OCI-LY1 (cell line): ENCODE results near the gene TRIM26.

Experiments
- H2AFZ ChIP-seq: fragments of 200-600 bp; sonication (generic), shearing (Covaris generic); 2 replicates; pipeline ENCODE4 v1.6.0; 2014; ENCODE audit warnings: antibody characterized with exemption, mild to moderate bottlenecking, low read length
- H3F3A ChIP-seq: fragments of 200-600 bp; sonication (generic), shearing (Covaris generic); 2 replicates; pipeline ENCODE4 v1.6.0; 2014; ENCODE audit warnings: mild to moderate bottlenecking, antibody characterized with exemption, low read length, moderate library complexity; ENCODE audit not compliant: insufficient read depth
- H3K27ac ChIP-seq: fragments of 200-600 bp; sonication (generic); 2 replicates; pipeline ENCODE4 v1.5.1; 2014; ENCODE audit warnings: low read length, mixed run types, mild to moderate bottlenecking, low read depth; ENCODE audit not compliant: poor library complexity, severe bottlenecking
- H3K27me3 ChIP-seq: fragments of 200-600 bp; sonication (generic); 2 replicates; pipeline ENCODE4 v1.6.0; 2014; ENCODE audit warnings: antibody characterized with exemption, mild to moderate bottlenecking, low read length, moderate library complexity; ENCODE audit not compliant: insufficient read depth
- H3K36me3 ChIP-seq: fragments of 200-600 bp; sonication (generic); 2 replicates; pipeline ENCODE4 v1.6.1; 2014; ENCODE audit warnings: mild to moderate bottlenecking, antibody characterized with exemption, low read length, moderate library complexity, mixed read lengths; ENCODE audit not compliant: insufficient read depth
- H3K4me1 ChIP-seq: fragments of 200-600 bp; sonication (generic); 2 replicates; pipeline ENCODE4 v1.5.1; 2014; ENCODE audit warnings: mild to moderate bottlenecking, low read length, moderate library complexity; ENCODE audit not compliant: insufficient read depth, severe bottlenecking
- H3K4me2 ChIP-seq: fragments of 200-600 bp; sonication (generic), shearing (Covaris generic); 2 replicates; pipeline ENCODE4 v1.6.1; 2014; ENCODE audit warnings: low read length
- H3K4me3 ChIP-seq: fragments of 200-600 bp; sonication (generic); 2 replicates; pipeline ENCODE4 v1.5.1; 2014; ENCODE audit warnings: low read length, low read depth, mild to moderate bottlenecking, mixed read lengths; ENCODE audit not compliant: poor library complexity, severe bottlenecking
- H3K79me2 ChIP-seq: fragments of 200-600 bp; shearing (Covaris generic); 2 replicates; pipeline ENCODE4 v1.6.1; 2016; ENCODE audit warnings: mixed run types, low read length, mixed read lengths; ENCODE audit not compliant: insufficient read depth
- H3K9ac ChIP-seq: fragments of 200-600 bp; sonication (generic), shearing (Covaris generic); 2 replicates; pipeline ENCODE4 v1.6.1; 2014; ENCODE audit warnings: mild to moderate bottlenecking, low read length, mixed read lengths
- H3K9me2 ChIP-seq: fragments of 200-600 bp; sonication (generic), shearing (Covaris generic); 2 replicates; pipeline ENCODE4 v1.6.1; 2014; ENCODE audit warnings: low read depth, mild to moderate bottlenecking, low read length, mixed read lengths
- H3K9me3 ChIP-seq: fragments of 200-600 bp; shearing (Covaris generic); 2 replicates; pipeline ENCODE4 v1.6.1; 2014; ENCODE audit warnings: low read length, mixed read lengths
- H4K20me1 ChIP-seq: fragments of 200-600 bp; sonication (generic), shearing (Covaris generic); 2 replicates; pipeline ENCODE4 v1.6.0; 2016; ENCODE audit warnings: mild to moderate bottlenecking, low read length; ENCODE audit not compliant: insufficient read depth
- CTCF ChIP-seq: fragments of 200-600 bp; sonication (generic), shearing (Covaris generic); IDR thresholded peaks from 2 replicates; pipeline ENCODE4 v1.5.1; 2017; ENCODE audit warnings: mild to moderate bottlenecking, antibody characterized with exemption, low read length, moderate library complexity, mixed read lengths
- EZH2 ChIP-seq: fragments of 200-600 bp; sonication (generic), shearing (Covaris generic); IDR thresholded peaks from 2 replicates; pipeline ENCODE4 v1.8.0; 2017; ENCODE audit warnings: borderline replicate concordance, mixed run types, mild to moderate bottlenecking, antibody characterized with exemption, low read length, moderate library complexity, mixed read lengths

TRIM26 gene

GRCh38 chr6:30195951-30196350, 17.3 kb downstream of the TRIM26 start:
- Histone ChIP-seq H3K36me3 (peaks cover 87% of the 10 kb centered on the region), H3K9ac (no peak overlapping the region), H3K9me3 (no peaks in the 10 kb centered on the region), H3K4me2 (no peak overlapping the region), H3K27me3 (no peaks in the 10 kb centered on the region), H3K79me2 (no peaks in the 10 kb centered on the region), H3K27ac (no peak overlapping the region), H2AFZ (no peak overlapping the region), H3K4me1 (peaks cover 10% of the 10 kb centered on the region), H3K9me2 (no peaks in the 10 kb centered on the region), H4K20me1 (no peaks in the 10 kb centered on the region), H3K4me3 (no peak overlapping the region), H3F3A (no peaks in the 10 kb centered on the region)
- no peak for TF ChIP-seq CTCF
- TF ChIP-seq EZH2 = no peak

- Histone ChIP-seq H3K4me3 (no peak overlapping the region), H3K36me3 (peaks cover 89% of the 10 kb centered on the region)
Measured at GRCh38 chr6:30194797-30195690, 18.2 kb downstream of the TRIM26 start.

GRCh38 chr6:30192076-30192475, 21.1 kb downstream of the TRIM26 start:
- H3K9me3 ChIP-seq = no peaks in the 10 kb centered on the region
- no peaks in the 10 kb centered on the region for H3K9me2 ChIP-seq
- no peaks in the 10 kb centered on the region for H3K4me1 ChIP-seq
- no peak overlapping the region for H3K9ac ChIP-seq
- no peak overlapping the region for H3K27ac ChIP-seq
- peaks cover 88% of the 10 kb centered on the region for H3K36me3 ChIP-seq
- H2AFZ ChIP-seq = no peak overlapping the region
- no peaks in the 10 kb centered on the region for H3K79me2 ChIP-seq
- no peak for TF ChIP-seq CTCF
- no peak for TF ChIP-seq EZH2
- H3F3A ChIP-seq = no peaks in the 10 kb centered on the region
- H3K4me3 ChIP-seq = no peak overlapping the region
- no peaks in the 10 kb centered on the region for H4K20me1 ChIP-seq
- H3K4me2 ChIP-seq = no peak overlapping the region
- H3K27me3 ChIP-seq = no peaks in the 10 kb centered on the region

More at GRCh38 chr6:30194797-30195690, 18.2 kb downstream of the TRIM26 start:
- H2AFZ ChIP-seq = no peak overlapping the region
- H3K9me2 ChIP-seq = no peaks in the 10 kb centered on the region
- no peak overlapping the region for H3K4me2 ChIP-seq
- H3K27ac ChIP-seq = no peak overlapping the region
- no peak for TF ChIP-seq CTCF
- TF ChIP-seq EZH2 = no peak
- H3F3A ChIP-seq = no peaks in the 10 kb centered on the region
- no peaks in the 10 kb centered on the region for H3K79me2 ChIP-seq
- no peaks in the 10 kb centered on the region for H3K9me3 ChIP-seq
- no peaks in the 10 kb centered on the region for H4K20me1 ChIP-seq
- peaks cover under 1% of the 10 kb centered on the region for H3K4me1 ChIP-seq
- no peaks in the 10 kb centered on the region for H3K27me3 ChIP-seq
- H3K9ac ChIP-seq = no peak overlapping the region
